B cell (primary cell): ENCODE results near the gene MAML3. TPM values are rescaled to one million over a fixed set of nuclear protein-coding genes. Genes with fewer than 3 reads are reported as not detected.

Experiments used
- ATAC-seq: fragments of 200-7000 bp; cut with Tn5 transposase; one replicate; pipeline ENCODE4 v1.10.0; 2021; ENCODE audit warnings: low read depth, mild to moderate bottlenecking, moderate number of reproducible peaks, moderate library complexity
- CTCF ChIA-PET: fragments of 350-600 bp; sonication (Branson Sonifier 250); formaldehyde crosslinking; loops from one replicate; lab custom pipeline; 2021; ENCODE audit warnings: antibody characterized with exemption, inconsistent platforms; lab: Charles Lee
- POLR2A ChIA-PET: fragments of 350-600 bp; sonication (Branson Sonifier 250); formaldehyde crosslinking; loops from one replicate; lab custom pipeline; 2021; ENCODE audit warnings: antibody characterized with exemption; lab: Charles Lee
- DNase-seq: peaks from one replicate; pipeline ENCODE4 v3.0.0; 2013
- H2AFZ ChIP-seq: 2 replicates; pipeline ENCODE4 v1.6.1; 2012; ENCODE audit warnings: mild to moderate bottlenecking, low read depth, low read length; ENCODE audit not compliant: insufficient read depth, poor library complexity, severe bottlenecking
- H3K27ac ChIP-seq, 2 donors: 1 replicate in 1 of 2; 2 replicates in 1 of 2; pipeline ENCODE4 v1.5.1; 2012 to 2013; ENCODE audit warnings: low read length in 2 of 2, mild to moderate bottlenecking in 2 of 2, moderate library complexity in 1 of 2
- H3K27me3 ChIP-seq, 4 experiments: fragments of 200-600 bp in 1 of 4; sonication (generic) in 1 of 4; replicated peaks in 1 of 4; 1 replicate in 2 of 4; 2 replicates in 2 of 4; pipeline versions ENCODE4 v1.6.1 to v1.7.0; 2013 to 2016; ENCODE audit warnings: low read length in 3 of 4, mild to moderate bottlenecking in 2 of 4, mixed read lengths in 1 of 4, moderate library complexity in 1 of 4; ENCODE audit not compliant: insufficient read depth in 4 of 4, control insufficient read depth in 3 of 4; ENCODE audit errors: control extremely low read depth in 1 of 4
- H3K36me3 ChIP-seq, 2 experiments: replicated peaks in 1 of 2; 1 replicate in 1 of 2; 2 replicates in 1 of 2; pipeline versions ENCODE4 v1.6.1 to v1.7.1; 2013; ENCODE audit warnings: low read length in 1 of 2; ENCODE audit not compliant: insufficient read depth in 2 of 2, control insufficient read depth in 1 of 2; ENCODE audit errors: control extremely low read depth in 1 of 2, extremely low read depth in 1 of 2
- H3K4me1 ChIP-seq, 2 donors: fragments of 200-600 bp in 1 of 2; sonication (generic) in 1 of 2; 1 replicate in 1 of 2; 2 replicates in 1 of 2; pipeline versions ENCODE4 v1.5.1 to v1.6.1; 2013 to 2017; ENCODE audit warnings: low read length in 2 of 2; ENCODE audit not compliant: control insufficient read depth in 2 of 2, insufficient read depth in 2 of 2
- H3K4me2 ChIP-seq: replicated peaks from 2 replicates; pipeline ENCODE3; 2012; ENCODE audit warnings: mild to moderate bottlenecking, low read depth, low read length; ENCODE audit not compliant: poor library complexity, severe bottlenecking
- H3K4me3 ChIP-seq, 5 experiments: fragments of 200-600 bp in 1 of 5; sonication (generic) in 1 of 5; 1 replicate in 3 of 5; 2 replicates in 2 of 5; pipeline versions ENCODE4 v1.5.1 to v1.7.0; 2011 to 2016; ENCODE audit warnings: low read length in 4 of 5, mild to moderate bottlenecking in 4 of 5, low read depth in 2 of 5, control low read depth in 1 of 5, moderate library complexity in 1 of 5; ENCODE audit not compliant: insufficient read depth in 1 of 5; ENCODE audit errors: control extremely low read depth in 1 of 5, extremely low read depth in 1 of 5
- H3K79me2 ChIP-seq: fragments of 200-600 bp; sonication (generic); one replicate; pipeline ENCODE4 v1.6.0; 2016; ENCODE audit warnings: low read length; ENCODE audit not compliant: control insufficient read depth, insufficient read depth
- H3K9ac ChIP-seq: fragments of 200-600 bp; sonication (generic); 2 replicates; pipeline ENCODE4 v1.6.1; 2017; ENCODE audit warnings: mild to moderate bottlenecking, low read length, moderate library complexity
- H3K9me3 ChIP-seq, 3 donors: one replicate each; pipeline versions ENCODE4 v1.6.1 to v1.7.1; 2013; ENCODE audit warnings: low read length in 2 of 3; ENCODE audit not compliant: control insufficient read depth in 2 of 3, insufficient read depth in 1 of 3; ENCODE audit errors: control extremely low read depth in 1 of 3
- H4K20me1 ChIP-seq: 2 replicates; pipeline ENCODE4 v1.6.0; 2012; ENCODE audit warnings: mild to moderate bottlenecking, low read length; ENCODE audit not compliant: insufficient read depth, control insufficient read depth, poor library complexity, severe bottlenecking
- H3K27ac Mint-ChIP-seq: one replicate; pipeline ENCODE4 v1.8.0; 2021; ENCODE audit warnings: mixed read lengths
- H3K27me3 Mint-ChIP-seq: one replicate; pipeline ENCODE4 v1.8.0; 2021; ENCODE audit warnings: mixed read lengths
- H3K4me1 Mint-ChIP-seq: one replicate; pipeline ENCODE4 v1.8.0; 2021; ENCODE audit warnings: mixed read lengths
- H3K4me3 Mint-ChIP-seq: one replicate; pipeline ENCODE4 v1.8.0; 2021; ENCODE audit warnings: mixed read lengths
- H3K9me3 Mint-ChIP-seq: one replicate; pipeline ENCODE4 v1.8.0; 2022; ENCODE audit warnings: mixed read lengths; ENCODE audit not compliant: insufficient read depth
- CTCF ChIP-seq: fragments of 200-600 bp; IDR thresholded peaks from one replicate; pipeline ENCODE4 v1.8.0; 2022; ENCODE audit warnings: antibody characterized with exemption, mild to moderate bottlenecking
- EZH2 ChIP-seq: IDR thresholded peaks from 2 replicates; pipeline ENCODE4 v1.6.1; 2012; ENCODE audit warnings: borderline replicate concordance, low read depth, mild to moderate bottlenecking, moderate library complexity, low read length; ENCODE audit not compliant: insufficient read depth, poor library complexity, severe bottlenecking
- WGBS: methylation state at CpG from one replicate; pipeline ENCODE4 v1.1.5; 2013; ENCODE audit warnings: missing lambda C conversion rate; ENCODE audit not compliant: insufficient coverage; 5-methylcytosine and 5-hydroxymethylcytosine counted together
- intact Hi-C: fragments of 100-400 bp; cut with micrococcal nuclease; formaldehyde crosslinking; loops from one replicate; pipeline ENCODE4 v1.10.0; 2022
- polyA plus RNA-seq: library from polyadenylated mRNA; depleted of rRNA; stranded (reverse); fragments of >200 nt; gene quantifications from 2 replicates; pipeline ENCODE4 v1.2.3, GENCODE V29; 2012
- total RNA-seq, 2 donors: library from RNA; stranded (reverse); fragments of 120-200 nt in 1 of 2; gene quantifications; 1 replicate in 1 of 2; 2 replicates in 1 of 2; pipeline versions ENCODE4 v1.2.3 to v1.2.4, GENCODE V29; 2013 to 2022

MAML3 gene
- total and polyA plus RNA-seq, 2 donors (not counting 1 experiment from before 2014, with no cell fraction given): 0.94 to 5.3 TPM

- H3K79me2 ChIP-seq: no peaks in the 10 kb centered on the region
- H3K27me3 ChIP-seq: no peaks in the 10 kb centered on the region
- POLR2A ChIA-PET: no interaction called here
- CTCF ChIA-PET: no interaction called here
- TF ChIP-seq EZH2 (no peak), CTCF (no peak)
- Mint-ChIP-seq H3K9me3 (no peaks in the 10 kb centered on the region), H3K4me3 (no peak overlapping the region), H3K4me1 (no peaks in the 10 kb centered on the region), H3K27me3 (no peaks in the 10 kb centered on the region), H3K27ac (no peak overlapping the region)
- intact Hi-C loops: no loop called here
- H3K4me1 ChIP-seq: no peaks in the 10 kb centered on the region
- DNase-seq: no peak
- no peaks in the 10 kb centered on the region for H4K20me1 ChIP-seq
- H3K4me3 ChIP-seq: no peak overlapping the region
- H3K9me3 ChIP-seq: no peaks in the 10 kb centered on the region
- no peak overlapping the region for H3K4me2 ChIP-seq
- no peak overlapping the region for H3K27ac ChIP-seq
- H3K9ac ChIP-seq: no peak overlapping the region
- H2AFZ ChIP-seq: no peak overlapping the region
- no peak for ATAC-seq
- H3K36me3 ChIP-seq: no peaks in the 10 kb centered on the region
These were observed 235.0 kb downstream of the MAML3 start for GRCh38 chr4:139919004-139919403.

DNA sequence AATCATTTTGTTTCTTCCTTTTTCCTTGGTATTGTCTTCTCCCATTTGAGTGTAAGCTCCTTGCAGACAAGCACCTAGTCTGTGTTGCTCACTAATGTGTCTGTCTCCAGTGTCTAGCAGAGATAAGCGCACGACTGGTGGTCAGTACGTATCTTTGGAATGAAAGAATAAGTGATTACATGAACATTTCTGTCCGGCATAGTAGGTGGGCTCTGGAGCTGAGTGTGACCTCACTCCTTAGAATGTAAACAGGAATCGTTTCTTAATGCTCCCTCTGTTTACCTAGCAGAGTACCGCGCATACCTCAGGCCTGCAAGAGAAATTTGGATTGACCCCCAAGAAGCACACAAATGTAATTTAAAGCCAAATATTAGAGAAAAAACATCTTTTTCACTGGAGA, 235.4 kb downstream of the MAML3 start:
- H3K9me3 Mint-ChIP-seq: no peaks in the 10 kb centered on the region
- Histone ChIP-seq H3K9ac (no peak overlapping the region), H3K79me2 (no peaks in the 10 kb centered on the region), H3K4me2 (no peak overlapping the region), H2AFZ (no peak overlapping the region), H3K4me3 (no peak overlapping the region), H3K9me3 (no peaks in the 10 kb centered on the region), H4K20me1 (no peaks in the 10 kb centered on the region), H3K36me3 (no peaks in the 10 kb centered on the region), H3K27ac (no peak overlapping the region), H3K4me1 (no peaks in the 10 kb centered on the region), H3K27me3 (no peaks in the 10 kb centered on the region)
- ChIA-PET CTCF (no interaction called here), POLR2A (no interaction called here)
- ATAC-seq (no peak), DNase-seq (no peak)
- H3K4me3 Mint-ChIP-seq: no peak overlapping the region
- H3K27me3 Mint-ChIP-seq: no peaks in the 10 kb centered on the region
- H3K4me1 Mint-ChIP-seq: no peaks in the 10 kb centered on the region
- H3K27ac Mint-ChIP-seq: no peak overlapping the region
- intact Hi-C loops: no loop called here
- WGBS: 96% methylated on average over 7 of the region's 7 CpGs
- TF ChIP-seq EZH2: no peak
- TF ChIP-seq CTCF: no peak
